Stomach (tissue), 9 donors: Measurements from ENCODE around the gene DISC1. TPM values are rescaled to one million over a fixed set of nuclear protein-coding genes. Genes with fewer than 3 reads are reported as not detected.

ENCODE experiments used
- DNase-seq, 2 donors: peaks; one replicate each; pipeline versions ENCODE4 v3.0.0 to v3.0.0-alpha.2; 2013 to 2019
- H3K27ac ChIP-seq, 5 donors: fragments of 200-600 bp in 4 of 5; sonication (generic) in 4 of 5; one replicate each; pipeline ENCODE4 v1.5.1; 2013 to 2019; ENCODE audit warnings: mild to moderate bottlenecking in 1 of 5, moderate library complexity in 1 of 5
- H3K27me3 ChIP-seq, 3 donors: fragments of 200-600 bp; sonication (generic); one replicate each; pipeline ENCODE4 v1.5.1; 2017 to 2019; ENCODE audit warnings: mixed run types in 1 of 3
- H3K36me3 ChIP-seq, 4 donors: fragments of 200-600 bp; sonication (generic); 1 replicate in 3 of 4; 2 replicates in 1 of 4; pipeline ENCODE4 v1.5.1; 2016 to 2019
- H3K4me1 ChIP-seq, 4 donors: fragments of 200-600 bp; sonication (generic); one replicate each; pipeline ENCODE4 v1.5.1; 2016 to 2019
- H3K4me3 ChIP-seq, 4 donors: fragments of 200-600 bp; sonication (generic) in 3 of 4; one replicate each; pipeline ENCODE4 v1.5.1; 2016 to 2019; ENCODE audit warnings: mild to moderate bottlenecking in 1 of 4
- H3K9me3 ChIP-seq, 4 donors: fragments of 200-600 bp; sonication (generic); one replicate each; pipeline ENCODE4 v1.5.1; 2016 to 2019
- CTCF ChIP-seq, 7 experiments: fragments of 450-650 bp in 4 of 7; fragments of 200-600 bp in 3 of 7; sonication (generic) in 3 of 7; IDR thresholded peaks; one replicate each; pipeline ENCODE4 v1.5.1; 2016 to 2019; ENCODE audit warnings: antibody characterized with exemption in 7 of 7, control low read depth in 2 of 7, mild to moderate bottlenecking in 1 of 7
- EP300 ChIP-seq: sonication (generic); formaldehyde crosslinking; IDR thresholded peaks from one replicate; pipeline ENCODE4 v1.6.1; 2017; ENCODE audit warnings: antibody characterized with exemption
- POLR2A ChIP-seq, 4 donors: fragments of 450-650 bp; IDR thresholded peaks; one replicate each; pipeline ENCODE4 v1.6.1; 2016; ENCODE audit warnings: antibody characterized with exemption in 4 of 4, control low read depth in 2 of 4, mild to moderate bottlenecking in 1 of 4, moderate library complexity in 1 of 4
- POLR2AphosphoS5 ChIP-seq, 3 donors: sonication (generic); formaldehyde crosslinking; IDR thresholded peaks; one replicate each; pipeline ENCODE4 v1.6.1; 2016; ENCODE audit warnings: antibody characterized with exemption in 3 of 3
- WGBS, 5 donors: extraction: QIAGEN DNeasy Blood & Tissue Kit in 3 of 5; methylation state at CpG; one replicate each; pipeline versions ENCODE4 v1.1.5 to v1.1.7; 2013 to 2018; 5-methylcytosine and 5-hydroxymethylcytosine counted together
- intact Hi-C: fragments of 100-400 bp; cut with DNase I; formaldehyde crosslinking; loops from one replicate; pipeline ENCODE4 v1.15.1; 2023; ENCODE audit warnings: low total_unique reads
- polyA plus RNA-seq, 3 donors: library from polyadenylated mRNA; stranded (reverse); fragments of 200-250 nt; gene quantifications; one replicate each; pipeline ENCODE4 v1.2.3, GENCODE V29; 2013
- total RNA-seq, 5 donors: library from RNA; depleted of rRNA; stranded (reverse); fragments of >200 nt; gene quantifications; one replicate each; pipeline versions ENCODE4 v1.1.0 to v1.2.3, GENCODE V29; 2014 to 2016
- donor health status: healthy with polysubstance abuse.
- donor health status: Bipolar disorder and iron deficiency.
- donor health status: healthy.

The DISC1 gene
- total and polyA plus RNA-seq, 8 donors: 0.43 to 29.8 (median 1.6) TPM

DNA sequence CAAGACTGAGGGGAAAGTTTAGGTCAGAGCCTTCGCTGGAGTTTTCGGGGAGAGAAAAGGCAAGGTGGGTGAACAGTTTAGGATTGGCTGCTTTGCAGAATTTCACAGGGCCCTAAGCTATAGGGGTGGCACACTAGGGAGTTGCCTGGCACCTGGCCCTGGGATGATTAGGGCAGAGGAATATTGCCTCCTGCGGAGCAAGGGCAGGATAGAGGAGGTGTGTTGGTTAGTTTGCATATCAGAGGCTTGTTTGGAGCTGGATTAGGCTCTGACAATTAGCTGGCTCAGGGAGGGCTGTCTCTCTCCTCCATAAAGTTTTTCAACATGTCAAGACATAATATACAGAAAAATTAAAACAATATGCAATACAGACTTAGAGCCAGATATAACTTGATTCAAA, 436.4 kb downstream of the DISC1 start:
- Histone ChIP-seq H3K4me3 (no peak overlapping the region), H3K27ac (no peak overlapping the region), H3K4me1 (peaks cover 0 to 21% (median 0%) of the 10 kb centered on the region in 4 donors), H3K9me3 (no peaks in the 10 kb centered on the region), H3K27me3 (peaks cover 0 to 17% (median 8%) of the 10 kb centered on the region in 3 donors), H3K36me3 (no peaks in the 10 kb centered on the region)
- no peak for DNase-seq
- TF ChIP-seq POLR2AphosphoS5 (IDR thresholded peaks at IDR 0.05) (no peak), CTCF (IDR thresholded peaks at IDR 0.05) (no peak), POLR2A (IDR thresholded peaks at IDR 0.05) (no peak), EP300 (no peak)
- 78 to 89% (median 85%) methylated on average over 3 of the region's 3 CpGs for WGBS, 5 donors
- intact Hi-C loops: no loop called here

DNA sequence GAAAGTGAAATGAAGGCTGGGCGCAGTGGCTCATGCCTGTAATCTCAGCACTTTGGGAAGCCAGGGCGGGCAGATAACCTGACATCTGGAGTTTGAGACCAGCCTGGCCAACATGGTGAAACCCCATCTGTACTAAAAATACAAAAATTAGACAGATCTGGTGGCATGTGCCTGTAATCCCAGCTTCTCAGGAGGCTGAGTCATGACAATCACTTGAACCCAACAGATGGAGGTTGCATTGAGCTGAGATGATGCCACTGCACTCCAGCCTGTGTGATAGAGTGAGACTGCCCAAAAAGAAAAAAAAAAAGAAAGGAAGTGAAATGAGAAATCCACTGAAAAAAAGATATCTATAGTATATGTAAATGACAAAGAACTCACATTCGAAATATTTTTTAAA, 439.9 kb downstream of the DISC1 start:
- intact Hi-C loops: no loop called here
- H3K36me3 ChIP-seq: no peaks in the 10 kb centered on the region
- H3K4me1 ChIP-seq: no peaks in the 10 kb centered on the region
- H3K27ac ChIP-seq: no peak overlapping the region
- WGBS, 5 donors: 91 to 96% (median 94%) methylated on average over 3 of the region's 3 CpGs
- TF ChIP-seq POLR2AphosphoS5 (IDR thresholded peaks at IDR 0.05): no peak
- TF ChIP-seq CTCF (IDR thresholded peaks at IDR 0.05): no peak
- no peak for TF ChIP-seq POLR2A (IDR thresholded peaks at IDR 0.05)
- no peak for TF ChIP-seq EP300
- H3K27me3 ChIP-seq: peaks cover 0 to 13% (median 0%) of the 10 kb centered on the region in 3 donors
- DNase-seq: no peak
- H3K9me3 ChIP-seq: peaks cover 0 to 13% (median 6%) of the 10 kb centered on the region in 4 donors
- no peak overlapping the region for H3K4me3 ChIP-seq

DNA sequence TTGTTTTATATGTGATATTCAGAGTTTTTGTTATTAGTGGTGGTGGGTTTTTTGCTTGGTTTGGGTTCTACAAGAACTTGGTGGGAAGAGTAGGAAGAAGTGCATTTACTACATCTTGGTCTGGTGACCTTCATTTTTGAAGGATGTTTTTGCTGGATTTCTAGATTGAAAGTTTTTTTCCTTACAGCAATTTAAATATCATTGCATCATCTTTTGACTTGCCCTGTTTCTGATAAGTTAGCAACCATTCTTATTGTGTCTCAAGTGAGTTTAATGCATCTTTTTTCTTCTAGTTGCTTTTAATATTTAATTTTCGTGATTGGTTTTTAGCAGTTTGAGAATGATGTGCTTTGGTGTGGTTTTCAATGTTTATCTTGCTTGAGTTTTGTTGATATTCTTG, 447.7 kb downstream of the DISC1 start:
- Histone ChIP-seq H3K27ac (no peak overlapping the region), H3K36me3 (no peaks in the 10 kb centered on the region), H3K4me3 (no peak overlapping the region), H3K4me1 (no peaks in the 10 kb centered on the region), H3K27me3 (no peaks in the 10 kb centered on the region), H3K9me3 (peaks cover 0 to 13% (median 6%) of the 10 kb centered on the region in 4 donors)
- no peak for DNase-seq
- 67 to 76% (median 72%) methylated on average over 1 of the region's 1 CpG for WGBS, 5 donors
- intact Hi-C loops: no loop called here
- TF ChIP-seq CTCF (IDR thresholded peaks at IDR 0.05) (no peak), POLR2A (IDR thresholded peaks at IDR 0.05) (no peak), EP300 (no peak), POLR2AphosphoS5 (IDR thresholded peaks at IDR 0.05) (no peak)

- DNase-seq: no peak
- intact Hi-C loops: no loop called here
Measured at GRCh38 chr1:232077809-232078208, 451.2 kb downstream of the DISC1 start.

More at GRCh38 chr1:232077809-232078208, 451.2 kb downstream of the DISC1 start:
- Histone ChIP-seq H3K9me3 (peaks cover 0 to 6% (median 0%) of the 10 kb centered on the region in 4 donors), H3K4me3 (no peak overlapping the region), H3K27me3 (no peaks in the 10 kb centered on the region), H3K36me3 (no peaks in the 10 kb centered on the region), H3K27ac (no peak overlapping the region), H3K4me1 (no peaks in the 10 kb centered on the region)
- TF ChIP-seq POLR2A (IDR thresholded peaks at IDR 0.05) (no peak), POLR2AphosphoS5 (IDR thresholded peaks at IDR 0.05) (no peak), EP300 (no peak), CTCF (IDR thresholded peaks at IDR 0.05) (no peak)
- WGBS, 5 donors: 77 to 100% (median 89%) methylated on average over 1 of the region's 1 CpG
